Measurements from ENCODE around the gene SPOCK2.

The SPOCK2 gene

DNA sequence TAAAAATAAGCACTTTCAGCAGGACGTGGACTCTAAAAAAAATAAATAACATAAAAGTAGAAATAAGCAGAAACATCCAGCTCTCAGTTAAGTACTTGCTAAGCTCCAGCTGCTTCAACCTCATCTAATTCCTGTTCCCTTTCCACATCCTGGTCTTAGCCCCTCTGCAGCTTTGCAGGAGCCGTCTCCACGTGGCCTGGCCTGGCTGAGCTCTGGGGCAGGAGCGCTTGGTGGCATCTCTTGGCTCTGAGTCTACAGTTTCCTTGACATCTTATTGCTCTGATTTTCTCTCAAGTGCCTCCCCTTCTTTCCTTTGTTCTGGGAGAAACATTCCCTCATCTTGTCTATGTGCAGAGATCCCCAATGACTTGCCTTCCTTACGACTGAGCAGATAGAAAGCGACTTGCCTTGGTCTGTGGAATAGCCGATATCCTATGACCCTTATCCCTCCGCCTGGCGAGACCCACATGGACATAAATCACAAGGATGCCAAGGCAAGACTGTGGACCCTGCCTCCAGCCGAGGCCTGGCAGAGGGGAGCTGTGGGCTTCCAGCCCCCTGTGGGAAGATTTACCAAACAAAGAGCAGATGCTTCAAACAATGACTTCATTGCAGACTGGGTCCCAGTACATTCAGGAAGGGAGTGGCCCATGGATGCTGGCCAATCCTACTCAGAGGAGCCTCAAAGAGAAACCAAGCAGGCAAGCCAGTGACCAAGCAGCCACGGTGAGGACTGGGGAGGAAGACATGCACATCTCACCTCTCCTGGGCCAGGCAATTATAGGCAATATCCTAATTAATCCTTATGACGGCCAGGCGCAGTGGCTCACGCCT lies 61.9 kb downstream of the SPOCK2 start:
- no peak for DNase-seq

DNA sequence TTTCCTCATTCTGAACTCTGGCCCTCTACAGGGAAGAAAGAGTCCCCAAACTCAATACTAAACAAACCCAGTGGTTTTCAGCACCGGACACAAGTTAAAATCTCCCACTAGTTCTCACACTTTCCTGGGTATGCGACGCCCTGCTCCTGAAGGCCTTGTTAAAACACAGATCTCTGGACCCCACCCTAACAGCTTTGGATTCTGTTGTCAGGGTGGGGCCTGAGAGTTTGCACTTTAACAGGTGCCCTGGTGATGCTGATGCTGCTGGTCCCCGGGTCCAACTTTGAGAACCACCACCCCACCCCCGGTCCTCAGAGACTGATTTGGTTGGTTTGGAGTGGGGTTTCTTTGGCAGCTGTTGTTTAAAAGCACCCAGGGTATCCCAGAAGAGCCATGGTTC lies 62.5 kb downstream of the SPOCK2 start:
- no peak for DNase-seq

DNA sequence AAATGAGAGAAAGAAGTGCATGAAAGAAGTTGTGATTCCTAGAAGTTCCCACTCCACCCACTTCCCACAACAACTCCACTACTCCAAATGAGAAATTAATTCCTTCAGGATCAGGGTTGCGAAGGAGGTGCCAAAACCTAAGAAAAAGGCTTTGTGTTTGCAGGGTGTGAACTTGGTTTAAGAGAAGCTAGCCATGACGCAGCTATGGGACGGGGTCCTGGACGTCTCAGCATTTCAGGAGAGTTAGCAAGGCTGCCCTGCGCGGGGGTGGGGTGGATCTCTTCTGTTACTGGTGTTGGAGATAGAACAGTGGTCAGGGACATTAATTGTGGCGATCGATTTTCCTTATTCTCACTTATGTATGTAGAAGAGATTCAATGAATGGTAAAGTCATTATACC lies 63.0 kb downstream of the SPOCK2 start:
- DNase-seq: no peak

DNA sequence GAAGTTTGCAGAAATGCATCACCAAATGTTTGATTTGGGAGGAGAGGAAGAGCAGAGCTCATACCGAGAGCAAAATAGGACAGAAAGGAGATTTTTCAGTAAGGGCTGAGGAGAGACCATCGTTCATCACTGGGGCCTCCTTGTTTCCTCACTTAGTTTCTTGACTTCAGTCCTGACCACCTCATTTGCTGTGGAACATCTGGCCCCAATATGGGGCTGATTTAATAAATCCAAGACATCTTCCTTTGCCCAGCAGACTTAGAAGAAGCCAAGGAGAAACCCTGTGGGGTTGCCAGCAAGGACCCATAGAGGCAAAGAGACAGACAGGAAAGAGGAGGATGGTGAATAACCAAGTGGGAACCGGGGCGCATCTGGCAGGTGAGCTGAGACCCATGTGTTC lies 63.8 kb downstream of the SPOCK2 start:
- no peak for DNase-seq

DNA sequence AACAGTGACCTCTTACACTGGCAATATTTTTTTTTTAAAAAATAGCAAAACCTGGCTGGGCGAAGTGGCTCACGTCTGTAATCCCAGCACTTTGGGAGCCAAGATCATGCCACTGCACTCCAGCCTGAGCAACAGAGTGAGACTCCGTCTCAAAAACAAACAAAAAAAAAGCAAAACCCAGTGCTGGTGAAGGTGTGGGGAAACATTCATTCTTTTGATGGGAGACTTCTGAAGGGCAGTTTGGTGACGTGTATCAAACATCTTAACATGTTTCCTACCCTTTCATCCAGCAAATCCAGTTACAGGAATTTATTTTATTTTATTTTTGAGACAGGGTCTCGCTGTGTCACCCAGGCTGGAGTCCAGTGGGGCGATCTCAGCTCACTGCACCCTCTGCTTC lies 66.1 kb downstream of the SPOCK2 start:
- DNase-seq: no peak

DNA sequence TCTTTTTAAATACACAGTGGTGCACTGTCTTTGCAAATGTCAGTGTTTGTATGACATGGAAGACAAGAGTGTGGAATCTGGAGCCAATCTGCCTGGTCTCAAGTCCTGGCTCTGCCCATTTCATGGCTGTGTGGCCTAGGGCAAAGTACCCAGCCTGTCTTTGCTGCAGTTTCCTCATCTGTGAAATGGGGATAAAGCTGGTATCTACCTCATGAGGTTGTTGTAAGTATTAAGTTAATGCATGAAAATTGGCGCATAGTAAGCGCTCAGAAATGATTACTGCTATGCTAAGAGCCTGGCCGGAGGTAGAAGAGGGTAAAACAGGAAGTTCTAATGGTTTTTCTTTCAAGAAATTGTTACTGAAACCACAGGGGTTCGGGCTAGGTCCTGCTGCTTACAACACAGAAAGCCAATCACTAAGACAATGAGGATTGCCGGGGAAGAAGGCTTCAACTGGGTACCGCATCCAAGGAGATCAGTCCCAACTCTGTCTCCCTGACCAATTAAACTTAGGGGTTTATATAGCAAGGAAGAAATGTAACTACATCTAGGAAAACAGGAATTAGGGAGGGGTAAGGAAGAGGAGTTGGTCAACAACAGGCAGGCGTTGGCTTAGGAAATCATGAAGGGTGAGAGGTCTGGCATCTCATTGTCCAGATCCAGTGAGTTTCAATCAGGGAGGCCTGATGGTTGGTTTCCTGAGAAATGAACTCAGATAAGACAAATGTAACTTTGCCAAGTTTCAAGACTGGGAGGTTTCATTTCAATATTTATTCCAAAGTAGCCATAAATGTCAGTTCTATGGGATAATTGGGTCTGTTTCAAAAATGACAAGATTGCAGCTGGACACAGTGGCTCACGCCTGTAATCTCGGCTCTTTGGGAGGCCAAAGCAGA lies 67.2 kb downstream of the SPOCK2 start:
- DNase-seq: no peak

DNA sequence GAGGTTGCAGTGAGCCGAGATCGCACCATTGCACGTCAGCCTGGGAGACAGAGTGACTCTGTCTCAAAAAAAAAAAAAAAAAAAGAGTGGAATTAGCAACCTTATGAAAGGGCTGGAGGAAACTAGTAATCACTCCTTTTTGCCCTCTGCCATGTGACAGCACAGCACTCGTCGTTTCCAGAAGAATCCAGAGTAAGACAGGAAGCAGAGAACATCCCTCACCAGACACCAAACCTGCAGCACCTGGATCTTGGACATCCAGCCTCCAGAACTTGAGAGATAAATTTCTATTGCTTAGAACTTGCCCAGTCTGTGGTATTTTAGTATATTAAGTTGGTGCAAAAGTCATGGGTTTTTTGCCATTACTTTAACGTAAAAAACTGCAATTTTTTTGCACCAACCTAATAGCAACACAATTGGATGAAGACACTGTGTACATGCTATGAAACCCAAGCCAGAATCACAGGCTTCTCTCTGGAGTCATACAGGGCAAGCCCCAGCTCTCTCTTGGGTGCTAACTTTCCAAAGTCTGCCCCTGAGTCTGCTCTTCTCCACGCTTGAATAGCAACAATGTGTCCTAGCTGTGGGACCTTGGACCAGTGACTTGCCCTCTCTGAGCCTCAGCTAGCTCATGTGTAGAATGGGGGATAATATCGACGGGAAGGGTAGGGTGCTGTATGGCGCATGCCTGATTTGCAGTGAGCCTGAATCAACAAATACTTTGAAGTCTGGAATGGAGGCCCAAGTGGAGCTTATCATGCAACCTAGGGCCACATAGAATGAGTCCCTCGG lies 69.1 kb downstream of the SPOCK2 start:
- DNase-seq: no peak

DNA sequence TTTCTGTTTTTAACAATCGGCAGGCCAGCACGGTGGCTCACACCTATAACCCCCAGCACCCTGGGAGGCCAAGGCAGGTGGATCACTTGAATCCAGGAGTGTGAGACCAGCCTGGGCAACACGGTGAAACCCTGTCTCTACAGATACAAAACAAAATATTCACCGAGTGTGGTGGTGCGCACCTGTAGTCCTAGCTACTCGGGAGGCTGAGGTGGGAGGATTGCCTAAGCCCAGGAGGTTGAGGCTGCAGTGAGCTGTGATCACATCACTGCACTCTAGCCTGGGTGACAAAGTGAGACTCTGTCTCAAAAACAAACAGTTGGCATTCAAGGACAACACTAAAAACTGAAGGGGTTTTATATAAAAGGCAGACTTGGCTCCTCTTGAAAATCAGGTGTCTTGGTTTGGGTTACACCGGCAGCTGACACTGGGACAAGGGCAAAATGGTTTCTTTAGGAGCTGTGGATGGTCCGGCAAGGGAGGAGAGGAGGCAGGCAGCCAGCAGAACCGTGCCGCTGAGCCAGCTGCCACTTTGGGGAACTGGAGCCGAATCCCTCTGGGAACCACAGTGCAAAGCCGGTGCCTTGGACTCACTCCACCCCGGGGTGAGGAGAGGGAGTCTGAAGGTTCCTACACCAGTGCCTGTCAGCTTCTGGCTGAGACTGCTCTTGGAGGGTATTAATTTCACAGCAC lies 71.6 kb downstream of the SPOCK2 start:
- DNase-seq: no peak

DNA sequence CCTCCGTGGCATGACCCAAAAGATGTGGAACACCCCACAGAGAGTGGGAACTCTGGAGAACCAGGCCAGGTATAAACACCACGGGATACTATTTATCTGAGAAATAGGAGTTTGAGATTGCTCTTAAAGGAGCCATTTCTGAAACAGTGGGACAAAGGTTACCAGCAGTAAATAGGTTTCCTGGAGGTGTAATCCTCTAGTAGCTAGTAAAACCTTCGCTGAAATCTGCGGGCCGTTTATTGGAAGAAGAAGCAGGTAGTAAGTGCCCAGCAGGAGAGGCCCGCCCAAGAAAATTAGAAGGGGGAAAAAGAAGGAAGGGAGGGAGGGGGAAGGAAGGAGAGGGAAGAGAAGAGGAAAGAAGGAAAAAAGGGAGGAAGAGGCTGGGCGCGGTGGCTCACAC lies 72.5 kb downstream of the SPOCK2 start:
- no peak for DNase-seq

DNA sequence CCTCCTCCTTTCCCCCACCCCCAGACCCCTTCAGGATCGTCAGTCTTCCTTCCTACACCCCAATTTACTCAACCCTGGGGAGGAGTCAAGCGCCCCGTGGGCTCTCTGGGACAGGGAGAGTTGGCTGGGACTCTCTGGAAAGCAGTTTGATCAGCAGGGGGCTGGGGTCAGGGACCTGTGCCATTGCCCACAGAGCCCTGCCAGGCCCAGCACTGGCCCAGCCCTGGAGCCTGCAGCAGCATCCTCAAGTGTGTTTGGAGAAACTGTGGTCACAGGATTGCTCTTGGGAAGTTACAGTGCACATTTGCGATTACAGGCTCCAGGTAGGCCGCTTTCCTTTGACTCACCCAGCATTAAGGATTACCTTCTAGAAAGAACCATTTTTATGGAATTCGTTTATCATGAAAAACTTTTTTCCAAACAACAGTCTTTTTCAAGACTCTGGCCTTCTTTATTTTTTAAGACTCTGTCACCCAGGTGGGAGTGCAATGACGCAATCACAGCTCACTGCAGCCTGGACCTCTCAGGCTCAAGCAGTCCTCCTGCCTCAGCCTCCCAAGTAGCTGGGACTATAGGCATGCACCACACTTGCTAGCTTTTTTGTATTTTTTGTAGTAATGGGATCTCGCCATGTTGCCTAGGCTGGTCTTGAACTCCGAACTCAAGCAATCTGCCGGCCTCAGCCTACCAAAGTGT lies 73.4 kb downstream of the SPOCK2 start:
- DNase-seq: no peak

DNA sequence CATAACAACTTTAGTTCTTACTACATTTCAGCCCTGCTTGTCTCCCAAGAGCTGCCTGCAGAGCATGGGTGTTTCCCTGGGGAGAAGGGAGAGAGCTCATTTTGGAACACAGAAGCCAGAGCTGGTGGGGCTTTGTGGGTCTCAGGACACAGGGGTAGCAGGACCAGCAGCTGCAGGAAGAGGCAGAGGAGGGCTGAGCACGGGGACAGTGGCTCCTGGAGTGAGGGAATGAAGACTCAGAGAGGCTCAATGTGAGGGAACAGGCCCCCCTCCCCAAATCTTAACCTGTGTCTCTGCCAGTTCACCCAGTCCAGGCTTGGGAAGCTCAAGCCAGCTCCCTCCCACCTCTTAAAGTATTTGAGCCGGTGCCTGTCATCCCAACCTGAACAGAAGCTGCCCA lies 74.2 kb downstream of the SPOCK2 start:
- DNase-seq: no peak

DNA sequence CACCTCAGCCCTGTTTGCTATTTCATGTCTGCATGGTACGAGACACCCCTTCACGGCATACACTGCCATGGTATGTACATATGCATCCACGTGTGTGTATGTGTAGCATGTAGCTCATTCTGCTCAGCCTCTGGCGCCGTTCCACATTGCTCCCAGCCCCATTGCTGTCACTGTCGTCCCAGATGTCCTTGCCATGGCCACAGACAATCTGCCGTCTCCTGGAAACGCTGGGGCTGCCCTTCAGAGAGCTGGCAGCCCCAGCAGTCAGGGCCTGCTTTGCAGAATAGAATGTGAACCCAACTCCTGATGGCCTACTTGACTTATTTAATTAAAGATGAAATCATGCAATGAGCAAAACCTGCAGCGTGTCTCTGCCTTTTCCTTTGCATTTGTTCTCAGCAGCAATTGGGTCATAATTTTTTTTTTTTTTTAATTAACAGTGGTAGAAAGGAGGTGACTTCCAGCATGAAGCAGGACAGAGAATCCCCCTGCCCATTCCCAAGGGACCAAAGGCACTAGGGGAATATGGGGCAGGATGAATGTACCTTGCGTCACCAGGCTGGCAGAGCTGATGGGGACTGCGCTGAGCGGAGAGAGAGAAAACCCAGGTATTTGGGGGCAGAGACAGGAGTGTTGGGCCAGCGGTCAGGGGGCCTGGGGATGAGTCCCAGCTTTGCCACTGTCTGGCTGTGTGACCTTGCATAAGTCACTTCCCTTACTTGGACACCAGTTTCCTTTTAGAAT lies 75.0 kb downstream of the SPOCK2 start:
- DNase-seq: no peak

DNA sequence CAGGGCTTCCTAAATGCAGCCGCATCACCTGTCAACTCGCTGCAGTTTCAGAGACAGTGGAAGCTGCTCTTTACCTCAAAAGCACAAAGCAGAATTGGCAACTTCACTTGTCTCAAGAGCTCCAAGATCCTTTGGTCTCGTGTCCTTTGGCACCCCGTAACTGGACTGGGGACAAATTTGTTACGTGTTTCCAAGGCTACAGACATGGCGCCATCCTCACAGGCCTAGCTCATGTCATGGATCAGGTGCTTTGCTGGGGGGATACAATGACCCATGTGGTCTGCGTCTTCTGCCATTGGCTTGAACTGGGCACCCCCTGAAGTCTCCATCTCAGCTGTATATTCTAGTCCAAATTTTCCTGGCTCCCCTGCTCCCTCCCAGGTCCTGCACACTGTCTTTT lies 75.6 kb downstream of the SPOCK2 start:
- DNase-seq: no peak

DNA sequence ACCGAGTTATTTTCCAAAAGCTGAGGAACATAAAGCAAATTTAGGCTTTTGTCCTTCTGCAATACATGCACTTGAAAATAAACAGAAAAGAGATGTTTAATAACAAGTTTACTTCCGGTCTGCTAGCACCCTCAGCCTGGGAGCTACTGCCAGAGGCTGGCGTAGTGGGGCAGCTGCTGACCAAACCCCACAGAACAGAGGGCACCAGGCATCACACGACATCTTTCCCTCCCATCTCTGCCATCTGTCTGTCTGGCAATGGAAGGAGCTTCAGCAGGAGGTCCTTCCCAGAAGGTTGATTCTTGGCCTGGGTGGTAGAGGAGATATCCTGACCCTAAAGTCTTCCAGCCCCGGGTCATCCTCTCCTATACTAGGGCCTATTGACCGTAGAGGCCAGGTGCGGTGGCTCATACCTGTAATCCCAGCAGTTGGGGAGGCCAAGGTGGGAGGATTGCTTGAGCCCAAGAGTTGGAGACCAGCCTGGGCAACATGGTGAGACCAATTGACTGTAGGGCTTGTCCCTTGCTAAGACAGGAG lies 76.3 kb downstream of the SPOCK2 start:
- DNase-seq: no peak

DNA sequence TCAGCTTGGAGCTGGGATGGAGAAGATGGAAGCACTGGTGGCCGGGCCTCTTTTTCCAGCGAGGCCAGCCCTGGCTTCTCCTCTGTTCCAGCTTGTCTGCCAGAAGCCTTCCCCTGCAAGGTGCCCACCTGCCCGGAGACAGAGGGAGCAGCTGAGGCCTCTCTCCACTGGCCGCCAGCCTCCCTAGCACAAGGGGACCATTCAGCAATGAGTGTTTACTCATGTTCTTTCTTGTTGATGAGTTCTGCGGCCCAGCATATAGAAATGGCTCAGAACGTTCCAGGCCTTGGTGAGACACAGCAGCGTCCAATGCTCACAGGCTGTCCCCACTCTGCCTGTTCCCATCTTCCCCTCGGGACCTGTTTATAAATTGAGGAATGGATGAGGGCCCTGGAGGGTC lies 76.9 kb downstream of the SPOCK2 start:
- no peak for DNase-seq

DNA sequence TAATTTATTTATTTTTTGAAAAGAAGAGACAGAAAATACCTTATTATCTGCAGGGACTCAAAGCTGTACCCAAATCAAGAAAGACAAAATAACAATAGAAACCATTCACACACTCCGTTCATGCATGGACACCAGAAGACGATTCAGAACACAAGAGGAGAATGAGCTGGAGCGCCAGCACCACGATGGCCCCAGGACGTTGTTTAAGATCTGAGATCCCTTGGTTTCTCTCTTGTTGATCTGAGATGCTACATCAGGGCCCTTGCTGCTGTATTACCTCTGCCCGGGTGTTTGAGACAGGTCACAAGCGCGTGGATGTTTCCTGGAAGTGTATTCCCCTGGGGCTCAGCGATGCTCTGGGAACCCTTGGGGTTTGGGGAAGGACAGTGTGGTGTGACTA lies 77.3 kb downstream of the SPOCK2 start:
- DNase-seq: no peak

DNA sequence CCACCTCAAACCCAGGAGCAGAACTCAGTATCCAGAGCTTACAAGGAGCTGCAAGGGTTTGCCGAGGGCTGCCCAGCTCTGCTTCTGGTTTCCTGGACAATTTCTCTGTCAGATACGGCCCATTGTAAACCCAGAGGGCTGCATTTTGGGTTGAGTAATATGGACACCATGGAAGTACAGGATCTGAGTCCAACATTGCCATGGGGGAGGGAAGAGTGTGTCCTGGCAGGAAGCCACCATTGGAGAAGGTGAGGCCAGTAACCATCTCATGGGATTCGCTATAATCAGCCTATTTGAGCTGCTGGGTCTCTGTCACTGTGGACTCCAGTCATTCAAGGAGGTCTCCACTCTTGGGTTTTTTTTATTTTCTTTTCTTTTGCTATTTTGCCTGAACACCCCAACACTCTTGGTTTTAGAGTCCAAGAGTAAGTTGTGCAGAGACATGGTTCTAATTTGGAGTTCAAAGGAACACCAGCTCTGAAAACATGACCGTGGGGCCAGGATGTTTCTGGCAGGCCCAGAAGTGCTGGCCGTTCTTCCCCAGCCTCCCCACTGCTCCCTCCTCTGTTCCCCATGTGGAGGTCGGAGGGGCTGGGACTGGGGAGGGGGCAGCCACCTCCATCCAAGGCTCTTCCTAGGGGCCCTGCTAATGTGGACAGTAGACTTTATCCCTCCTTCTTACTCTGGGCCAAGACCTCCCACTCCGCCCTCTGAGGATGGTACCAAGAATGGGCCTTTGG lies 77.9 kb downstream of the SPOCK2 start:
- no peak for DNase-seq

DNA sequence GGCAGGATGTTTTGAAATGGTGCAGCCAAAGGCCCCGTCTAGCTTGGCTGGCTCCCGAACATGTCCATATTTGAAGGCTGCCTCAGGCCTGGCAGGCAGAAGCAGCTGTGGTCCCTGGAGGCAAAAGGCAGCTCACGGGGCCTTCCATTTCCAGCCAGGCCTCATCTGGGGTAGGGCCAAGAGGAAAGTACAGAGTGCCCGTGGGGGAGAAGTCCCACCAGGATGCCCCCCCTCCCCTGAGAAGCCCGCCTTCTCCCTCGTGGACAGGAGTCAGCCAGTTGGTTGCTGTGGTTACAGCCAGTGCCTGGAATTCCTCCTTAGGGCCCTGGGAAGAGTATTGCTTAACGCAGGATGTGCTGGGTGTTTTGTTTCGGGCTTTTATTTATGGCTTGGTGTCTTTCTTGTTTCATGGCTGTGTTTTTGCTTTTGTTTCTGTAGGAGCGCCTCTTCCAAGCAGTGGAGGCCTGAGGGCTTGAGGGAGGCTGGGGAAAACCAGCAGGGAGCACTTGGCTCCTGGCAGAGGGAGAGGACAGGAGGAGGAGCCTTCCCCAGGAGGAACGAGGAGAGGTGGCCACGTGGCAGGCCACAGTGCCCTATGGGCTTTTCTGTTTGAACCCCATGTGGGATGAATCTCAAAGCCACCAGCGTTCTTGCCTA lies 78.8 kb downstream of the SPOCK2 start:
- DNase-seq: no peak

DNA sequence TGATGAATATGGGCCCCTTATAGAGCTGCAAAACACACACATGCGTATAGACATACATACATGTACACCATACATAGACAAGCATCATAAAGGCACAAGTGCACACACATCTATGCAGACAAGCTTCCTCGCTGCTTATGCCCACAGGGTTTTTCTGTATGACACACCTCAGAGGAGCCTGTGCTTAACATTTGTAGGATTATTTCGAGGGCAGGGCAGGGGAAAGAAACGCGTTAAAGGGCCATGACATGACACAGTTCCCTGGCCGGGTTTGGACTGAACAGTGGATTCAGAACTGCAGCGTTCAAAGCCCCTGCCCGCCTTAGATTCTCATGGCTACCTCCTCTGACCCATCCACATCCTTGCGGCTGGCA lies 79.3 kb downstream of the SPOCK2 start:
- DNase-seq: no peak

Measured in GDM1 (cell line).